ENCODE results near the gene MEOX1. TPM values are rescaled to one million over a fixed set of nuclear protein-coding genes. Genes with fewer than 3 reads are reported as not detected.

Gene MEOX1
- total and polyA plus RNA-seq, 2 of the 8 experiments (the other 6 are each of a cell fraction or from before 2014, with no cell fraction given) = not detected

DNA sequence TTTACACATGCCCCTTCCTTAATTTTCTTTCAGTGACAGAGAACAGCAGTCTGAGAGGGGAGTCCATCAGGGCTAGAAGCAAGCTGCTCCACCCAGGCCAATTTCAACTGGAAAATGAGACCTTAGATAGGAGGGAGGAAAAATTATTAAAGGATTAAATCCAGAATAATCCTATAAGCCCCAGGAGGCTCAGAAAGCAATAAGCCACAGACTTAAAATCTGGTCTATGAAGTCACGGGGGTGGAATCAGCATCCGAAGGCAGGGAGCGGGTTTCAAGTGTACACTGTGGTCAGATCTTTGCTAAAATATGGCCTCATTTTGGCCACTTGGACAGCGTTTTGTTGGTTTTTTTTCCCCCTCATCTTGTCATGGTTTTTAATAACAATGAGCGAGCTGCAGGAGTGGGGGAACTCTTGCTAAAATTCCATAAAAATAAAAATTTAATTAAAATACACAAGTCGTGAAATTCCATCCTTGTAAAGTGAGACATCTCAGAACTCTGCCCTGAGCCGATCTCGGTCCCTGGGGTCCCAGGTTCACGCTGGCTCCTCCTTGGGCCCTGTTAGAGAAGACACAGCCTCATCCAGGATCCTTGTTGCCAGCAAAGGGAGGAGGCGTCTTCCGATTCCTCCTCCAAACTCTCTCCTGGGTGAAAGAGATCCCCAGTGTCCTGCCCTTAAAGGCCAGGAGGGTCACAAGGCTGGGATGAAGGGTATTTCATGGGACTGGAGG is 63.9 kb downstream of the MEOX1 start:
- no peaks in the 10 kb centered on the region for H4K20me1 ChIP-seq (replicated peaks in 1 of 2; ENCODE audit: control insufficient read depth in 1 of 2, insufficient read depth in 2 of 2, low read length in 2 of 2)
- H2BK120ac ChIP-seq (replicated peaks; ENCODE audit: low read depth, low read length) = no peak overlapping the region
- H3K4me2 ChIP-seq (ENCODE audit: insufficient read depth in 1 of 2, low read depth in 2 of 2, low read length in 2 of 2) = no peak overlapping the region
- 0 out of 2 replicates have a peak, but pooled peaks cover 3% of the 10 kb centered on the region for H3K23me2 ChIP-seq (ENCODE audit: low read depth, low read length)
- no peak overlapping the region for H3K27ac ChIP-seq (ENCODE audit: low read depth, low read length)
- no peak overlapping the region for H2AK5ac ChIP-seq (ENCODE audit: low read depth, low read length)
- H3K9ac ChIP-seq (replicated peaks in 1 of 4; ENCODE audit: extremely low read depth in 1 of 4, low read depth in 3 of 4, low read length in 3 of 4) = no peak overlapping the region
- no peak overlapping the region for H2BK12ac ChIP-seq (ENCODE audit: low read depth, low read length)
- no peak overlapping the region for H2BK20ac ChIP-seq (ENCODE audit: low read length)
- H3K14ac ChIP-seq (ENCODE audit: insufficient read length) = no peak overlapping the region
- H3K4ac ChIP-seq (replicated peaks; ENCODE audit: insufficient read length, low read depth, low read length) = no peak overlapping the region
- H4K91ac ChIP-seq (replicated peaks; ENCODE audit: insufficient read length, low read length) = no peak overlapping the region
- no peak overlapping the region for H2AFZ ChIP-seq (ENCODE audit: low read length)
- no peak overlapping the region for H3K4me3 ChIP-seq (ENCODE audit: extremely low read depth in 1 of 4, insufficient read depth in 2 of 4, low read depth in 3 of 4, low read length in 4 of 4)
- H4K5ac ChIP-seq (ENCODE audit: insufficient read length, low read depth, low read length) = no peak overlapping the region
- H3K79me2 ChIP-seq (ENCODE audit: control insufficient read depth in 1 of 2, insufficient read depth in 2 of 2, low read length in 2 of 2) = no peaks in the 10 kb centered on the region
- no peak overlapping the region; the same call in 1 of the 2 replicates for H3K18ac ChIP-seq (ENCODE audit: extremely low read depth, low read length)
- no peaks in the 10 kb centered on the region for H3K27me3 ChIP-seq (replicated peaks in 1 of 4; ENCODE audit: control insufficient read depth in 3 of 4, extremely low read depth in 1 of 4, insufficient read depth in 3 of 4, low read length in 3 of 4)
- H3K79me1 ChIP-seq (ENCODE audit: low read depth, low read length) = no peaks in the 10 kb centered on the region
- H3K56ac ChIP-seq (replicated peaks; ENCODE audit: insufficient read length, low read depth, low read length) = no peak overlapping the region
- H2BK15ac ChIP-seq (ENCODE audit: low read length) = no peak overlapping the region
- WGBS, 2 experiments (ENCODE audit: extremely low coverage in 1 of 2, insufficient coverage in 1 of 2, insufficient read length in 1 of 2, insufficient replicate concordance in 2 of 2, low coverage in 1 of 2, low lambda C conversion rate in 2 of 2, missing lambda C conversion rate in 1 of 2) = 88% methylated on average over 11 of the region's 11 CpGs; no CpG with 5 or more reads in 1 of the 2 experiments
- H3K23ac ChIP-seq (ENCODE audit: insufficient read length) = no peak overlapping the region
- TF ChIP-seq, protein P1, sequence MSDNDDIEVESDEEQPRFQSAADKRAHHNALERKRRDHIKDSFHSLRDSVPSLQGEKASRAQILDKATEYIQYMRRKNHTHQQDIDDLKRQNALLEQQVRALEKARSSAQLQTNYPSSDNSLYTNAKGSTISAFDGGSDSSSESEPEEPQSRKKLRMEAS (IDR thresholded peaks at IDR 0.05) = no peak
- TF ChIP-seq RAD21 (IDR thresholded peaks at IDR 0.05 in 1 of 2, conservative IDR thresholded peaks at IDR 0.05 in 1 of 2; ENCODE audit: low read depth in 2 of 2, low read length in 2 of 2) = no peak
- TF ChIP-seq CHD1 (IDR thresholded peaks at IDR 0.05; ENCODE audit: low read depth, low read length) = no peak
- no peak for TF ChIP-seq MAFK (IDR thresholded peaks at IDR 0.05; ENCODE audit: low read depth, low read length)
- TF ChIP-seq ZNF274 (IDR thresholded peaks at IDR 0.05; ENCODE audit: borderline replicate concordance, extremely low read depth, low read length) = no peak
- no peak for TF ChIP-seq ASH2L (IDR thresholded peaks at IDR 0.05; ENCODE audit: low read length)
- H3K9me3 ChIP-seq (ENCODE audit: insufficient read depth in 2 of 2, low read depth in 1 of 2, low read length in 1 of 2) = no peaks in the 10 kb centered on the region
- ChIA-PET POLR2A (ENCODE audit: partially characterized antibody) (no interaction called here), CTCF (ENCODE audit: partially characterized antibody) (interaction anchor here (1.2 to 2.5 kb wide), 6 partner anchors 19 to 76 kb away, joined by 3 to 18 read pairs (median 5); no protein-coding TSS in a partner anchor)
- DNase-seq (ENCODE audit: low read depth in 1 of 2, low spot score in 2 of 2) (no peak), FAIRE-seq (no peak)
- H3K4me1 ChIP-seq (replicated peaks in 1 of 4; ENCODE audit: control insufficient read depth in 3 of 4, insufficient read depth in 4 of 4, low read length in 3 of 4) = no peaks in the 10 kb centered on the region; a peak in 3 of 7 replicates
- H2BK5ac ChIP-seq (ENCODE audit: low read depth, low read length) = no peak overlapping the region
- no peaks in the 10 kb centered on the region for H3K36me3 ChIP-seq (ENCODE audit: control insufficient read depth in 2 of 4, insufficient read depth in 4 of 4, low read length in 3 of 4)
- no peak overlapping the region for H4K8ac ChIP-seq (ENCODE audit: extremely low read depth, insufficient read depth, low read length)
